DOHH2 (cell line): Measurements from ENCODE around the gene KCNQ1.
"Not testable (repeated sequence)": the region's sequence is repeated elsewhere in the genome, so short reads cannot be mapped to it uniquely, and the experiment has no call there.

Experiments used
- CTCF ChIP-seq: fragments of 200-600 bp; sonication (generic); IDR thresholded peaks from one replicate; pipeline ENCODE4 v1.5.1; 2014; ENCODE audit warnings: antibody characterized with exemption, mild to moderate bottlenecking, low read depth, low read length; ENCODE audit not compliant: poor library complexity, severe bottlenecking
- EZH2phosphoT487 ChIP-seq: fragments of 200-600 bp; sonication (generic); IDR thresholded peaks from 2 replicates; pipeline ENCODE4 v1.6.1; 2017; ENCODE audit warnings: borderline replicate concordance, mild to moderate bottlenecking, antibody characterized with exemption, low read length, moderate library complexity, mixed read lengths

GRCh38 chr11:2480067-2480873, 35.5 kb downstream of the KCNQ1 start:
- not testable (repeated sequence) for TF ChIP-seq CTCF, EZH2phosphoT487
